GM21526 (cell line): ENCODE measurements around the gene CSNK2B.
A peak's percentile ranks its signal among the peaks of the same experiment; 100 is the strongest.
"Not testable (repeated sequence)": the region's sequence is repeated elsewhere in the genome, so short reads cannot be mapped to it uniquely, and the experiment has no call there.

Experiments used
- ATAC-seq: cut with Tn5 transposase; IDR thresholded peaks from one replicate; pipeline ENCODE4 v1.9.1; 2021; ENCODE audit warnings: moderate library complexity; ENCODE audit not compliant: unreplicated experiment, low FRiP score

The CSNK2B gene

DNA sequence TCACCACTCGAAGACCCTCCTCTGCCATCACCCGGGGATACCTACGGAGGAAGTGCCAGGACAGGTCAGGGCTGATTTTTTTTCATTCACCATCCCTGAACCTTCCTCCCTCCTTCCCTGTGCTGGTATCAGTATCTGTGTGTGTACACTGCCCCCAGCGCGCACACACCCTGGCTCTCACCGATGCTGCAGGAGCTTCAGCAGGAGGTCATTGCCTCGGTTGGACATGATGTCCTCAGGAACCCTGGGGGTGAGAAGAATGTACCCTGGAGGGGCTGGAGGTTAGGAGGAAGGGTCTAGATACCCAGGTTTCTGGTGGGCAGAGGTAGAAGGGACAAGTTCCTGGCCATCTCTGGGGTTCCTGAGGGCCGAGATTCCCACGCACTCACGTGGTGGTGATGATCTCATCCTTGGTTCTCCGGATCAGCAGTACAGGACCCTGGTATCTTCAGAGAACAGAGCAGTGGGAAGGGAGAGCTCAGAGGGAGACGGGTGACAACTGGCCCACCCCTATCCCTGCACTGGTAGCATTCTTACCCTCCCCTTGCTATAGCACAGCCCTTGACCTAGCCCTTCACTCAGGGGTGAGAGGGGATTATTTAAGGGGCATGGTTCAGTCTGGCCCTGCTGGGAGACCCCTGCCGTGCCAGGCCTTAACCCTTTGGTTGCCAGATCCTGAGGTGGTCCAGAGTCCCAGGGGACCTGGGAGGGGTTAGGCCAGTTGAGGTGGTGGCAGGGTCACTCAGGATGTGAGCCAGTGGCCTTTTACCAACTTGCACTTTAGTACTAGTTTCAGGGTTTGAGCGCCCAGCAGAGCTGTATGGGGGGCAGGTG is 22.2 kb downstream of the CSNK2B start:
- no peak for ATAC-seq

DNA sequence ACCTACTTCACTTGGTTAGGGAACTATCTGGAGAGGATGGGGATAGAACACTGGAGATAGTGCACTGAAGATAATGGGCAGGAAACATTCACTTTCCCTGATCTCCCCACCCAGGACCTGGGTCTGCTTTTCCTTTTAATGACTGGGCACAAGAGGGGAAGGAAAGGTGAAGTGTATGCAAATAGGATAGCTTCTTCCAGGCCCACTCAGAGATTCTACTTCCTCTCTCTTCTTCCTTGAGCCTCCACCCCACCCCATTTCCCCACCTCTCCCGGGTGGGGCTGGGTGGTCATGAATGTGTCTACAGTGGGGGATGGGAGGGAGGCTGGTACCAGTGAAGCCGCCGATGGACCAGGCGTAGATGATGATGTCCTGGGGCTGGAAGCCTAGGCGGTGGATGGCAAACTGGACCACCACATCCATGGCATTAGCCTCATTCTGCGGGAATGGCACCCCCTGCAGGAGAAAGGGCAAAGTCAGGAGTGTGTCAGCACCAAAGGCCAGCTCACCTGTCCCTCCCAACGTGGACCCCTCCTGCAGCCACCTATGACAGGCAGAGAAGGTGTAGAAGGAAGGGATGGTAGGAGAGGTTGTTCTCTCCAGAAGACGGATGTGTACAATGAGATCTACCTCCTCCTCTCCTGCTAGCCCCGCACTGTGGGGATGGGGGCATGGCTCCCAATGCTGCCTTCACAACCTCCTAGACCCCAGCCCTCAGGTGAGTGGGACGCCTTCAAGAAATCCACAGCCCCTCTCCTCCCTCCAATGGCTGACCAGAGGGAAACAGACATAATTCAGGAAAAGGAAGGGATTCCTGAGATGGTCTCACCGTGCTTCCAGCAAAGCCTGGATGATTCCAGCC is 23.6 kb downstream of the CSNK2B start:
- ATAC-seq: no peak

DNA sequence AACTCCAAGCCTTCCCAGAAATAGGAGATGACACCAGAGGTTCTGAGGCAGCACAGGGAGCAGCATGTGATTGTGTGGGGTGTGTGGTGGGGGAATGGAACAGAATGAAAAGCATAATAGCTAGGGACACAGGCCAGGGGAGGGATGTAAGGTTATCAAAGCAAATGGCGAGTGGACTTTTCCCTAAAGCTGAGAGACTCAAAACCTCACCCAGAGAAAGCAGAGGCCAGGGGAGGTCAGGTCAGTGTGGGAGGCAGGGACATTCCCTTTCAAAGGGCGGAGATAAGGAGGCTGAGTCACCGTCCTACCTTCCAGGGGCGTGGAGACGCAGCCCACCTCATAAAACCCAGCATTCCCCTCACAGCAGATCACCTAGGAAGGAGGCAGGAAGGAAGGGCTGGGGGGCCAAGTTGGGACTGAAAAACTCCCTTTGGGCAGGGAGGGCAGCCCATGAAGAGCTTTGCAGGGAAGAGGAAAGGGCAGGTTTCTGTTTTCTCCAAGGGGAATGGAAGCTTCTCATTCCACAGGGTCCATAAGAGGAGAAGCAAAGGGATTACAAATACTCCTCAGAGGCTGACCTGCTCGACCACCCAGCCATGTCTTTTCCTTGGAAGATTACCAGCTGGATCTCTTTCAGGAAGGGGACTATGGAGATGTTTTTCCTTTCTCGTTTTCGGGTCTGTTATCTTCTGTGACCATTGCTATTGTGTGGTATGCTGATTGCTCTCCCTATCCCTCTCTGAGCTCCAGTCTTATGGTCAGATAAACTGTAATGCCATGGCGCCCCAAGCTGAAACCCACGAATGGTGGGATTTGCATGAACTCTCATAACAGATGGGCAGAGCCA is 24.6 kb downstream of the CSNK2B start:
- ATAC-seq: no peak

DNA sequence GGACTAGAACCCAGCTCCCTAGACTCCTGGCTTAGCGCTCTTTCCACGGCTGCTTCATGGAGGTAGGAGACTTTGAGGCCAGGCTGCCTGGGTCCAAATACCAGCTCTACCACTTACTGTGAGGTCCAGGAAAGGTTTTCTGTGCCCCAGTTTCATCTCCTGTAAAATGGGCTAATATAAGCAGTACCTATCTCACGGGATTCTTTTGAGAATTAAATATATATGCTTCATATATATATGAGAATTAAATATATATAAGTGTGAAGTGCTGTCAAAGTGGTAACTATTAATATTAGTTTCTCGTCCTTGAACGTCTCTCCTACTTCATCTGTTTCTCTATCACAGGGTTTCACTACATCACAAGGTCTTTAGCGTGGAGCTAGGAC is 25.2 kb downstream of the CSNK2B start:
- no peak for ATAC-seq

DNA sequence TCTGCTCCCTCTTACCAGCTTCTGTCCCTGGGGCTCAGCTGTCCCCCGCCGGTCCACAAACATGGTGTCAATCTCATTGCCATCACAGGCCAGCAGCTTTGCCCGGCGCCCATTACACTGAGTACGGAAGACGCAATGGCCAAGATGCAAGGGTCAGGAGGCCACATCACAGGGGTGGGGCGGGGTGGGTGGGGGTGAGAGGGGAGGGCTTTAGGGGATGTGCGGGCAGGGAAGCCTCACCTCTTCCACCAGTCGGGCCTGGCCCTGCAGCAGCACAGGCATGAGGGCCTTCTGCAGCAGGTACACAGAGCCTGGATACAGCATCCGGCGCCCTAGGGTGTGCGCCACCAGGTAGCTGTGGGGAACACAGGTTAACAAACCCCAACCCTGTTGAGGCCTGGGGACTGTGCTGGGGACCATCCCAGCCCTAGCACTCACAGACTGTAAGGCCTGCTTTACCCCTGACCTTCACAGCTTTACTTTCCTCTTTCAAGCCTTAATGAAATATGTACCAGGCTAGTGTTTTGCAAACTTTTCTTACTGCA is 25.8 kb downstream of the CSNK2B start:
- no peak for ATAC-seq

DNA sequence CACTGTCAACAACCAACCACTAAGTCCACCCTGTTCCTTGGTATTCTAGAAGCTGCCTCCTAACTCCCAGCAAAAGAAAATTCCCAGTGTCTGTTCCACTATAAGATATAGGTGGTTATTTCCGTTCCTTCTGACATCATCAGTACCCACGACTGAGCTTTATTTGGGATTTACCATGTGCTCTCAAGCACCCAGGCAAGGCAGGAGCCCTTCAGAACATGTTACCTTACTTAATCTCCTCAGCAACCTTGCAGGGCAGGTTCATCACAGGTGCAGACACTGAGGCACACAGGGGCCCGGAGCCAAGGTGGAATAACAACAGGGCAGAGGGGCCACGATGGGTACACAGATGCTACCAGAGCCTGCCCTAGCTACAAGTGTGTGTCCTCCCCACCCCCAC is 26.5 kb downstream of the CSNK2B start:
- ATAC-seq: no peak

DNA sequence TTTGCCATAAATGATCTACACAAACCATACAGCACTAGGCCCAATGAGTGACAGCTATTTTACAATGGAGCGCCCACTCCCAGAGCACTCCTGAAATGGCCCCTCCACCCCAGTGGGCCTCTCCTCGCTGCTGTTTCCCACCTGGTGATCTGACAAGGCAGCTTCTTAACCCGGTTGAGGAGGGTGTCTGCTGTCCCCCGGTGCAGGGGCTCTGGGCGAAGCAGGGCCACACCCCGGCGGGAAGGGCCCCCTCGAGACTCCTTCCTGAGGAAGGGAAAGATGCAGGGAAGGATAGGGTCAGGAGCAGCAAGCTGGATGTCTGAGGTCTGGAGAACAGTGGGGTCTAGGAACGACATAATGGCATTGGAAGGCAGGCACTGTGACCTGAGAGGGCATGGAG is 27.0 kb downstream of the CSNK2B start:
- ATAC-seq: no peak

DNA sequence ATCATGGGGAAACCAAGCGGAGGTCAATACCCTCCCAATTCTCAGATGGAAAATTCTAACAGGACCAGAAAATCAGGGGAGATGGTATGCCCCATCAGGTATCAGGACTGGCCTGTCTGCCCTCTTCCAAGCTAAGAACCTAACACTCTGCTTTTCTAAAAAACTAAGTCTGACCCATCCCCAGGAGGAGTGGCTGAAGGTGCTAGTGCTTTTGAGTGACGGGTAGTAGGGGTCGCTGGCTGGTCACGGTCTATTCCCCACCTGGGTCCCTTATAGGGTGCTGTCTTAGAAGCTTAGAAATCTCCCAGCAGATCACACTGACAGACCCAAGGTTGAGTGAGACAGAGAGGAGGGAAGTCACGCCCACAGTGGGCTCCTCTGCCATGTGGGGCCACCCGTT is 27.7 kb downstream of the CSNK2B start:
- ATAC-seq: no peak

DNA sequence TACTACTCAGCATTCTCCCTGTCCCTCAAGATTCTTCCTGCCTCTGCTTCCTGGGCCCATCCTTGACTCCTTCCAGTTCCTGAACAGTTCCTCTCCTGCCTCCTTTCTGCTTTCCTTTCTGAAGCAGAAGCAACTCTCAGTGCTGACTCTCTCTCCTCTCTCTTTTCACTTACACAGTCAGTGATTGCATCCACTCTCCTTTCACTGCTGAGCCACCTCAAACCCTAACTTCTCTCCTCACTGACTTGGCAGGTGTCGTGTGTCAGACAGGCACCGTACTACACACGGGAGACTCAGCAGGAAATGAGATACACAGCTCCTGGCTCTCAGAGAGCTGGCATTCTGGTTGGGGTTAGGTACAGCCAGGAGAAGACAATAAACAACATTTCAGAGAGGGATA is 31.7 kb downstream of the CSNK2B start:
- no peak for ATAC-seq

DNA sequence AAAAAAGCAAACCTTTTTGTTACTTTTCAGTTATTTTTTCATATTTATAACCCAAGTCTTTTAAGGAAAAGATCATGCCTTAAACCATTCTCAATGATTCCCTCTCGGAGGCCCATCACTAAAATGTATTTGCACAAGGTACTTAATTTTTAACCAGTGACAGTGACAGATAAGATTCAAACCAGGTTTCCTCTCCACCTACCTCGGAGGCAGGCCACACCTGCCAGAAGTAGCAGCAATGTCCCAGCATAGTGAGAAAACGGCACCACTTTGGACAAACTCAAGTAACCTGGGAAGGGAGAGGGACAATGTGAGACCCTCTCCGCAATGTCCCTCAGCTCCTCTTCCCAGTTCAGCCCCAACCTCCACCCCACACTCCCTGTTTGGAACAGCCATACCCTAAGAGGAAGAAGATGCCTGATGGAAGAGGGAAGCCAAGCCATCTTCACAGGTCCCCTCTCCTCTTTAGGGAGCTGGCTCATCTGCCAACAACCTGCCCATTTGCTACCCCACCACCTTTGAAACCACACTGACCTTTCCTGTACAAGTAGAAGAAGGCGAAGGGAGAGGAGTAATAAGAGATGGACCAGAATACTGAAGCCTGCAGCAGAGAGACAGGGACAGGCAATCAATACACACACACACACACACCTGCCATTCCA is 35.0 kb downstream of the CSNK2B start:
- no peak for ATAC-seq

DNA sequence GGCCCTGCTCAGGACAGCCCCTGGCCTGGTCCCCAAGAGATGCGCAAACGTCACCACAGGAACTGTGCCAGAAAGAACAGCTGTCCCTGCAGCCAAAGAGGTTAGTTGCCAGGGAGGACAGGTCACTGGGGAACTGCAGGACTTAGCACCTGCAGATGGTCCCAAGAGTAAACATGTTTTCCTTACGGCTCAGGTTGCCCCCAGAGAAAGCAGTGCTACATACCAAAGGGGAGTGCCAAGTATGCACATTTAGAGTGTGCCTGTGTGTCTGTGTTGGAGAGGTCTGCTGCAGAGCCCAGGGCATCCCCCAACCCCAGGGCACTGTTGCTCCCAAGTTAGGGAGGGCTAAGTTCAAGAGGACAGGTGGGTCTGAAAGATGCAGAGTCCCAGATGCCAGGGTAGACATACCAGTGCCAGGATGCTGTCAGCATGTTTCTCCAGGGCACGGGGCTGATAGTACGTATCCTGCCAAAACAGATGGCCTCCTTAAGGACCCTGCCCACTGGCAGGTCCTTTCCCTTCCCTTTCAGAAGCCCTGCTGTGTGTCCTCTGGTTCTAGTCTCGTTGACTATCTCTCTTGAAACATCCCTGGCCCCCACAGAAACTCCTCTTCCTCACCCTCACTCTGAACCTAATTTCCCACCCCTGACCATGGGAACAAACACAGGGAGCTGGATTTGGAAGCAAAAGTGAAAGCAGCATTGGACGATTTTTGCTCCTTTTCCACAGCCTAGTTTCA is 36.0 kb downstream of the CSNK2B start:
- no peak for ATAC-seq

DNA sequence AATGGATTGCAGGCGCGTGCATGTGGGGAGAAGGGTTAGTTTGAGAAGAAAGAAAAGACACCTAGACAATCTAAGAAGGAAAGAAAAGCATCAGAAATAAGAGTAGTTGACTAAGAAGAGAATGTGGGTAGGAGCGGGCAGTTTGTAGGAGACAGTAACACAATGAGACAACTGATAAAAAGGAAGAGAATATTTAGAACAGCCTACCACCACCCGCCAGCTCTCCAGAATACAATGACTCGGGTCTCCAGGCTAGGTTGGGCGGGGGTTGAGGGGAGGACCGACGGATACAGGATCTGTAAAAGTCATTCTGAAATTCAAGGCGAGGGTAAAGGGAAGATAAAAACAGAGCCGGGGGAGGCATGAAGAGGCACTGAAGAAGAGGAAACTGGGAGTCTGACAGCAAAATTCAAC is 36.5 kb downstream of the CSNK2B start:
- ATAC-seq: no peak

DNA sequence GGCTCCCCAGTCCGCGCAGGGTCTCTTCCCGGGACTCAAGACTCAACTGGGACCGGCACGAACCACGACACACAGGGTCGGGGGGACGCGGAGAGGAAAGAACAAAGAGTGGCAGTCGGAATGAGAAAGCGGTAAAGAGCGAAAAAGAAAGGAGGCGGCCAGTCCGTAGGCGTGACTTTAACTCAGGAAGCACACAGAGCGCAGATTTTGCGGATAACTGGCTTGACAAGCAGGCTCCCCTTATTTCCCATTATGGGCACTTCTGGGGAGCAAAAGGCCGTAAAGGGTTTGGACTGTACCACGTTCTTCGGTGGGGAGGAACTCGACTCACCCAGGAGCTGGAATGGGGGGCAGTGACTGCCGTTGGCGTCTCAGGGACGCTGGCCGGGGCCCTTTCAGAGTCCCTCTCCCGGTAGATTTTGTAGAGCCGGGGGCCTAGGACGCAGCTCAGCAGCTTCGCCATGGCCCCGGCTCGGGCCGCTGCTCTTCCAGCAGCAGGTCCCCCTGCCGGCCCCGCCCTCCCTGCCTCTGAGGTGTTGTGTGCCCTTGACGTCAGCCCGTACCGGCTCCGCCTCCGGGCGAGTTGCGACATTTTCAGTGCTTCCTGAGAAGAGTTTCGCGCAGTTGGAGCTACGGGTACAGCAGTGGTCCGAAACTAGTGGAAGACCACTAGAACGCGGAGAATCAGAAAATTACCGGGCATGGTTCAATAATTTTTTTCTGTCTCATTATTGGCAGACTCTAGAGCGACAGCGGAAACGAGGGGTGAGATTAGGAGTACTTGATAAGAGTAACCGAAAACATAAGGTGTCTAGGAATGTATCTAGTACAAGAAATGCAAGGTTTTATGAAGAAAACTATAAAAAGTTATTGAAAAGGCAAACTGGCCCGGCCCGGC is 37.2 kb downstream of the CSNK2B start, which contains the start of gene ABHD16A:
Gene ABHD16A (minus strand): TSS at position 506 of the 898 bp plus-strand sequence. CDS start 43 bp downstream, at position 463.
- ATAC-seq: peak; percentile 71

DNA sequence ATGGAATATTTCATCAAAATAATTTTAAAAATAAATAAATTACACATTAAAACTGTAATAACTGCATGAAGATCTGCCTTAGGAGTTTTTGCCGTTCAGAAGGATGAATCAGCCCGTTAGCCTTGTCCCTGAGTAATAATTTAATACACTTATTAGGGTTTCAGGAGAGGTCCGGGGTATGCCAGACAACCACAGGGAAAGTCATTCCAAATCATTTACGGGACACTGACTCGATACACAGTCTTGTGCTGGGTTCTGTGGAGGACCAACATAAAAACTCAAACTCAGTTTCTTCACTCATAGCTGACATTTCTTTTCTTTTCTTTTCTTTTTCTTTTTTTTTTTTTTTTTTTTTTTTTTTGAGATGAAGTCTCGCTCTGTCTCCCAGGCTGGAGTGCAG is 40.1 kb downstream of the CSNK2B start:
- no peak for ATAC-seq

DNA sequence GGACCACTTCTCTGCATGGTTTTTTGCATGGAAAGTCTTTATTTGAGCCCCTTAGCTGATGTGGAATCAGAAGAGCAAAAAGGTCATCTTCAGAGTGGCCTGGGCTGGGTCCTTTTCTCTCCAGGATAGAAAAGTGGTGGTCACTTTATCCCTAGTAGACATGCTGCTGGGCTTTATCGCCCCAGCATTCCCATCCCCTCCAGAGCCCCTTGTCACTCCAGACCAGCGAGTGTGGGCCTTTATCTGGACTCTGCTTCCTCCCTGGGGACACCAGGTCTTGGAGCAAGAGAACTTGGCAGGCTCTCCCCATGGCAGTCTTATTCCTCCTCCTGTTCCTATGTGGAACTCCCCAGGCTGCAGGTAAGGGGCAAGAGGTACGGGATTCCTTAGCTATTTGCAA is 40.7 kb downstream of the CSNK2B start, which contains the start of gene LY6G6F:
Gene LY6G6F (plus strand): TSS at position 268 of the 400 bp plus-strand sequence. CDS start 41 bp downstream, at position 309.
- no peak for ATAC-seq

DNA sequence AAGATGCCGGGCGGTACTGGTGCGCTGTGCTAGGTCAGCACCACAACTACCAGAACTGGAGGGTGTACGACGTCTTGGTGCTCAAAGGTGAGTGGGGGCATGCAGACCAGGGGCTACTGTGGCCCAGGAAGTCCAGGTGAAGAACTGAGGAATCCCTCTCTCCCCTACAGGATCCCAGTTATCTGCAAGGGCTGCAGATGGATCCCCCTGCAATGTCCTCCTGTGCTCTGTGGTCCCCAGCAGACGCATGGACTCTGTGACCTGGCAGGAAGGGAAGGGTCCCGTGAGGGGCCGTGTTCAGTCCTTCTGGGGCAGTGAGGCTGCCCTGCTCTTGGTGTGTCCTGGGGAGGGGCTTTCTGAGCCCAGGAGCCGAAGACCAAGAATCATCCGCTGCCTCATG is 41.8 kb downstream of the CSNK2B start:
- ATAC-seq: no peak

DNA sequence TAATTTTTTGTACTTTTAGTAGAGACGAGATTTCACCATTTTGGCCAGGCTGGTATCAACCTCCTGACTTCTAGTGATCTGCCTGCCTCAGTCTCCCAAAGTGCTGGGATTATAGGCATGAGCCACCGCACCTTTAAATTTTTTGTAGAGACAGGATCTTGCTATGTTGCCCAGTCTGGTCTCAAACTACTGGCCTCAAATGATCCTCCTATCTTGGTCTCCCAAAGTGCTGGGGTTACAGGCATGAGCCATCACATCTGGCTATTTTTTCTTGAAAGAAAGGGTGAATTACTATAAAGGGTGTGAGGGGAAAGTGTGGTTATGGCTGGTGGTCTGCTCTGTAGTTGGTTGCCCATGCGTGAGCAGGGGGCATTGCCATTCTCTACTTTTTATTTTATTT is 42.3 kb downstream of the CSNK2B start:
- ATAC-seq: no peak

DNA sequence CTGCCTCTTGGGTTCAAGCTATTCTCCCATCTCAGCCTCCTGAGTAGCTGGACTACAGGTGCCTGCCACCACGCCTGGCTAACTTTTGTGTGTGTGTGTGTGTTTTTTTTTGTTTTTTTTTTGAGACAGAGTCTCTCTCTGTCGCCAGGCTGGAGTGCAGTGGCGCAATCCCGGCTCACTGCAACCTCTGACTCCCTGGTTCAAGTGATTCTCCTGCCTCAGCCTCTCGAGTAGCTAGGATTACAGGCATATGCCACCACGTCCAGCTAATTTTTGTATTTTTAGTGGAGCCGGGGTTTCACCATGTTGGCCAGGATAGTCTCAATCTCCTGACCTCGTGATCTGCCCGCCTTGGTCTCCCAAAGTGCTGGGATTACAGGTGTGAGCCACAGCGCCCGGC is 43.3 kb downstream of the CSNK2B start:
- not testable (repeated sequence) for ATAC-seq
